ENCODE results near the gene XXYLT1. TPM values are rescaled to one million over a fixed set of nuclear protein-coding genes. Genes with fewer than 3 reads are reported as not detected.

XXYLT1 gene
- total RNA-seq, 2 donors from 2014 or later, result 1.3 to 4.2 TPM

GRCh38 chr3:195044411-195044810, 226.5 kb downstream of the XXYLT1 start:
- ATAC-seq (no peak), DNase-seq (no peak)
- no peaks in the 10 kb centered on the region for H3K36me3 ChIP-seq (replicated peaks in 1 of 2; ENCODE audit: insufficient read depth in 1 of 2, low read depth in 2 of 2)
- intact Hi-C loops (cut with DNase I), result no loop called here
- H3K4me1 ChIP-seq, result peaks cover 4% of the 10 kb centered on the region
- no peak overlapping the region for H3K27ac ChIP-seq
- 75 to 82% methylated on average over 1 to 7 of the region's 7 CpGs for WGBS, 2 donors
- TF ChIP-seq POLR2A (IDR thresholded peaks at IDR 0.05) (no peak), CTCF (IDR thresholded peaks at IDR 0.05) (no peak)
- H3K9me3 ChIP-seq, result no peaks in the 10 kb centered on the region
- no peaks in the 10 kb centered on the region for H3K27me3 ChIP-seq
- H3K4me3 ChIP-seq, result no peak overlapping the region

DNA sequence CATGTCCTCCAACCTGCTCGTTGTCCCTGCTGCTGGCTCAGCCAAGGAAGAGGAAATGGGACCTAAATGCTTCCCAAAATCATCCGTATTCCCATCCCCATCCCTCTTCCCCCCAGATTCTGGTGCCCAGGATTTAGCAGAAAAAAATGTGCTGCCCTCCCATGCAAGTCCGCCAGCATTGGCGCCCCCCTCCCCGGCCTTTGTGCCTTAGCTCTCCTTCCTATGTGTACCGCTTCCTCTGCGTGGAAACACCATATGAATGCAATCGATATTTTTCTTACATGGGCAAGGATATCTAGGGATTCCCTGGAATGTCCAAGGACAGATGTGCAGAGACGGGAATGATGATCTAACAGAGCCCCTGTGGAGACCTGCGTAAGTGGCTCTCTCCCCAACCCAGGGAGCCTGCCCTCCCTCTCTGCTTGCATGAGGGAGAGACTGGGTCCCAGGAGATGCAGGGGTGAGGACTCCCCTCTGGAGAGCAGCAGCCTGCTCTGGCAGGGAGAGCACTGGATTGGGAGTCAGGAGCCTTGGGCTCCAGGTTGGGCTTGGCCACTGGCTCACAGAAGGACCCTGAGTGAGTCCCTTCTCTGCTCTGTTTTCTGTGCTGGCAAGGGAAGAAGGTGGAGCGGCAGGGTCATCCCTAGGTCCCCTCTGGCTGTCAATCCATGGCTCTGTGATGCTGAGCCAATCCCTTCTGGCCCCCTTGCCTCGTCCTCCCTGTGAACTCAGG, 227.2 kb downstream of the XXYLT1 start:
- peaks cover 4% of the 10 kb centered on the region for H3K4me1 ChIP-seq
- no peak for TF ChIP-seq POLR2A (IDR thresholded peaks at IDR 0.05)
- TF ChIP-seq CTCF (IDR thresholded peaks at IDR 0.05), result no peak
- no peak overlapping the region for H3K4me3 ChIP-seq
- intact Hi-C loops (cut with DNase I), result no loop called here
- DNase-seq (no peak), ATAC-seq (no peak)
- H3K27me3 ChIP-seq, result no peaks in the 10 kb centered on the region
- no peak overlapping the region for H3K27ac ChIP-seq
- H3K9me3 ChIP-seq, result no peaks in the 10 kb centered on the region
- H3K36me3 ChIP-seq (replicated peaks in 1 of 2; ENCODE audit: insufficient read depth in 1 of 2, low read depth in 2 of 2), result no peaks in the 10 kb centered on the region
- WGBS, 2 donors, result 61 to 73% methylated on average over 10 to 12 of the region's 12 CpGs

GRCh38 chr3:195042743-195043606, 228.0 kb downstream of the XXYLT1 start:
- intact Hi-C loops (cut with DNase I), result no loop called here
- H3K27me3 ChIP-seq, result no peaks in the 10 kb centered on the region
- H3K27ac ChIP-seq, result no peak overlapping the region
- no peak for ATAC-seq
- peaks cover 4% of the 10 kb centered on the region for H3K4me1 ChIP-seq
- H3K9me3 ChIP-seq, result no peaks in the 10 kb centered on the region
- DNase-seq, result no peak
- TF ChIP-seq CTCF (IDR thresholded peaks at IDR 0.05) (no peak), POLR2A (IDR thresholded peaks at IDR 0.05) (no peak)
- WGBS, 2 donors, result 57 to 61% methylated on average over 19 of the region's 19 CpGs
- no peaks in the 10 kb centered on the region for H3K36me3 ChIP-seq (replicated peaks in 1 of 2; ENCODE audit: insufficient read depth in 1 of 2, low read depth in 2 of 2)
- H3K4me3 ChIP-seq, result no peak overlapping the region

DNA sequence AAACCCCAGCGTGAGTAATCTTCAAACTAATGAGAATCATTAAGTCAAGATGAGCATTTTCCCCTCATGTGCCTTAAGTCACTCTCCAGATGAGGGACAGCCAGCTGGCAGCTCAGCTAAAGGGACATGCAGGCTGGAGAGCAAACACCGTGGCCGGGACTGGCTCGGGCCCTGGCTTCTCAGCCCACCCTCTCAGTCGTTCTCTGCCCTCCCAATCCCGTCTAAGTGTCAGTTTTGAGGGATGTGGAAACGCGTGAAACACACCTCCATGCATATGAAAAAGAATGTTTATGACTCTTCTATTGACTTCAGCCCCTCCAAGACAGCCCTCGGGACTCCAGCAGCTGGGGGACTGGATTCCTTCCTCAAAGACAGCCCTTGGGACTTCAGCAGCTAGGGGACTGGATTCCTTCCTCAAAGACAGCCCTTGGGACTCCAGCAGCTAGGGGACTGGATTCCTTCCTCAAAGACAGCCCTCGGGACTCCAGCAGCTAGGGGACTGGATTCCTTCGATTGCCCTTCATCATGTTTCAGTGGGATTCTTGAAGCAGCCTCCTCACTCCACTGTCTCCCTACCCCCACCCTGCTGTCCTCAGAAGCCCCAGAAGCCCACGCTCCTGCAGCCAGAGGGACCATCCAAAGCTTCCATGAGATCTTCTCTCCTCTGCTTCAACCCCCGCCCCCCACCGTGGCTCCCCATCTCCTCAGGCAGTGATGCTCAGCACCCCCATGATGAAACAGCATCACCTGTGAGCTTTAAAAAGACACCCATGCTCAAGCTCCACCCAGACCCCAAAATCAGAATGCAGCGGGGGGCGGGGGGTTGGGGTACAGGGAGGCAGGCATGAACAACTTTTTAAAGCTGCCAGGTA, 228.9 kb downstream of the XXYLT1 start:
- no peaks in the 10 kb centered on the region for H3K9me3 ChIP-seq
- 72 to 73% methylated on average over 16 of the region's 16 CpGs for WGBS, 2 donors
- H3K36me3 ChIP-seq (replicated peaks in 1 of 2; ENCODE audit: insufficient read depth in 1 of 2, low read depth in 2 of 2), result no peaks in the 10 kb centered on the region
- no peaks in the 10 kb centered on the region for H3K27me3 ChIP-seq
- no peak overlapping the region for H3K4me3 ChIP-seq
- DNase-seq (no peak), ATAC-seq (no peak)
- intact Hi-C loops (cut with DNase I), result no loop called here
- peaks cover 4% of the 10 kb centered on the region for H3K4me1 ChIP-seq
- no peak overlapping the region for H3K27ac ChIP-seq
- TF ChIP-seq POLR2A (IDR thresholded peaks at IDR 0.05), result no peak
- TF ChIP-seq CTCF (IDR thresholded peaks at IDR 0.05), result no peak
